GM12801 (cell line): ENCODE data around the gene RFX8.

Experiments
- TF ChIP-seq, protein P1 (sequence below): IDR thresholded peaks from one replicate; pipeline ENCODE4 v1.5.1; 2011; ENCODE audit warnings: control low read depth; ENCODE audit not compliant: insufficient read length; ENCODE audit errors: extremely low read depth

The RFX8 gene

DNA sequence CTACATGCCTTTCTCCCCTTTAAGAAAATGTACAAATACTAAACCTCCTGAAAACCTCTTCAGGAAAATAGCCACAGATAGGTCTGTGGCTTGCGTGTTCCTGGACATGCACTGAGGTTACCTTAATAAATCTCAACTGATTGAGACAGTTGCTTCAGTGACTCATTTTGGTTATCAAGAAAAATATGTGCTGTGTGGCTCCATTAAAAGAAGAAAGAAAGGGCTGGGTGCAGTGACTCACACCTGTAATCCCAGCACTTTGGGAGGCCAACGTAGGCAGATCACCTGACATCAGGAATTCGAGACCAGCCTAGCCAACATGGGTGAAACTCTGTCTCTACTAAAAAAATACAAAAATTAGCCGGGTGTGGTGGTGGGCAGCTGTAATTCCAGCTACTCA is 114.7 kb downstream of the RFX8 start:
- TF ChIP-seq, protein P1, sequence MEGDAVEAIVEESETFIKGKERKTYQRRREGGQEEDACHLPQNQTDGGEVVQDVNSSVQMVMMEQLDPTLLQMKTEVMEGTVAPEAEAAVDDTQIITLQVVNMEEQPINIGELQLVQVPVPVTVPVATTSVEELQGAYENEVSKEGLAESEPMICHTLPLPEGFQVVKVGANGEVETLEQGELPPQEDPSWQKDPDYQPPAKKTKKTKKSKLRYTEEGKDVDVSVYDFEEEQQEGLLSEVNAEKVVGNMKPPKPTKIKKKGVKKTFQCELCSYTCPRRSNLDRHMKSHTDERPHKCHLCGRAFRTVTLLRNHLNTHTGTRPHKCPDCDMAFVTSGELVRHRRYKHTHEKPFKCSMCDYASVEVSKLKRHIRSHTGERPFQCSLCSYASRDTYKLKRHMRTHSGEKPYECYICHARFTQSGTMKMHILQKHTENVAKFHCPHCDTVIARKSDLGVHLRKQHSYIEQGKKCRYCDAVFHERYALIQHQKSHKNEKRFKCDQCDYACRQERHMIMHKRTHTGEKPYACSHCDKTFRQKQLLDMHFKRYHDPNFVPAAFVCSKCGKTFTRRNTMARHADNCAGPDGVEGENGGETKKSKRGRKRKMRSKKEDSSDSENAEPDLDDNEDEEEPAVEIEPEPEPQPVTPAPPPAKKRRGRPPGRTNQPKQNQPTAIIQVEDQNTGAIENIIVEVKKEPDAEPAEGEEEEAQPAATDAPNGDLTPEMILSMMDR, result no peak

DNA sequence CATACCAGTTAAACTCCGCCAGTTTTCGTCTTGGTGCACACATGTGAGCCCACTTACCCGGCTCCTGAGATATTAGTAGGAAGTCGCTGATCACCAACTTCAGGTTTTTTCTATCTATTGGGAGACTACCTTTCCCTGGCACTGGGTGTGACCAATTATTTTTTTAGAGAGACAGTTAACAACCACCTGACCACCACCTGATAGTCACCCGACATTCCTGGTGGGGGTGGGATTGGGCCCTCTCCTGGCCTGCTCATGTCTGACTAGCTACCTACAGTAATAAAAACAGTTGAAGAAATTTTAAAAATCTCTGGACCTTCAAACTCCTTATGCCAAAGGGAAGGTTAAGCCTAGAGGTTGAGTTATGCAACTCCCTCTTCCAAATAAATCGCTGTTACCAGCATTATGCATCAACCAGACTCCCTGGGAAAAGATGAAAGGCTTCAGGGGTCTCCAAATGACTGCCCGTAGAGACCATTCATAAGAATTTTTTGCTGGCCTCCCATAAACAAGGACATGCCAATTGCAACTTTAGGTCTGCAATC is 115.4 kb downstream of the RFX8 start:
- TF ChIP-seq, protein P1, result no peak

DNA sequence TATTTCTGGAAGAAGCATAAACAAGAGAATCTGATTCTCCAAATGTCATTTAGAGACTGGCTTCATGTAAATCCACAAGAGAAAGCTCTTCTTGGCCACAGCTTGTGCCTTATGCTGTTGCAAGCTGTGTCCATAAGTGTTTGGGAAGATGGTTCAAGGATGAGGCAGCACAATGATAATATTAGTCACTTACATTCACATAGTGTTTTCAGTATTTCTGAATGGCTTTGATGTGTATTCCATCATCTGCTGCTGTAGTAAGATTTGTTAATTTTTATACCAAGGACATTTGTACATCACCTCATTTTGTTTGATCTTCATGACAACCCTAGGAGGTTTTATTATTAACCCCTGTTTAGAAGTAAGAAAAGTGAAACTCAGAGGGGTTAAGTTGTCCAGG is 117.5 kb downstream of the RFX8 start:
- TF ChIP-seq, protein P1, result no peak

DNA sequence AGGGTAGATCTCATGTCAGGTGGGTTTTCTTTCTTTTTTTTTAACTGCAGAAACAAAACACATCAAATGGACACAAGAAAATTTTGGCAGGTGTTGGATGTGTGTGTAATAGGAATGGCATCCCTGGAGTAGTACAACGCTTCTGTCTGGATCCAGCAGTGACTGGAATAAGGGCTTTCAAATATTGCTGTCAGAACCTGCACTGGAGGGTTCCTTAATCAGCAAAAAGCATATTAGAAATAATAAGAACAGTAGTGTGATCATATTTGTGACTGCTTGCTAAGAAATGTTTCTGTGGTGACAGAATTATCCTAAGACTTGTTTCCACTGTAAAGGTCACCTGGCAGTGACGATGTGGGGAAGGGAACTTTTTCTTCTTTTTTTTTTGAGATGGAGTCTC is 118.4 kb downstream of the RFX8 start:
- TF ChIP-seq, protein P1, result no peak

DNA sequence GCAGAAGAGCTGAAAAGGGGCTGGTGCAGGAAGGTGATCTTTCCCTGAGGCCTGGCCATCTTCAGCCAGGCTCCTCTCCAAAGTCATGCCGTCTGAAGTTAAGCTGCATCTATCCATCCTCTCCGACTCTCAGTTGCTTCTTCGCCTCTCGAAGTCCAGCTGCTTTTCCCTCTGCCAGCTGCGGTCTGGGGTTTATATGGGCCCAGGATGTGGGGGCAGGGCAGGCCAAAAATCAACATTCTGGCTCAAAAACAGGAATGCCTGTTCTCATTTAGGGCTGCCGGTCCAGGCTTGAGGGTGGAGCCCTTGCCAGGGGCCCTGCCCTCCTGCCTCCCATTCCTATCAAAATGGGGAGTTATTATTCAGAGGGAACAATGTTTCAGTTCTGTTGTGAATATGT is 118.9 kb downstream of the RFX8 start:
- TF ChIP-seq, protein P1, result no peak

DNA sequence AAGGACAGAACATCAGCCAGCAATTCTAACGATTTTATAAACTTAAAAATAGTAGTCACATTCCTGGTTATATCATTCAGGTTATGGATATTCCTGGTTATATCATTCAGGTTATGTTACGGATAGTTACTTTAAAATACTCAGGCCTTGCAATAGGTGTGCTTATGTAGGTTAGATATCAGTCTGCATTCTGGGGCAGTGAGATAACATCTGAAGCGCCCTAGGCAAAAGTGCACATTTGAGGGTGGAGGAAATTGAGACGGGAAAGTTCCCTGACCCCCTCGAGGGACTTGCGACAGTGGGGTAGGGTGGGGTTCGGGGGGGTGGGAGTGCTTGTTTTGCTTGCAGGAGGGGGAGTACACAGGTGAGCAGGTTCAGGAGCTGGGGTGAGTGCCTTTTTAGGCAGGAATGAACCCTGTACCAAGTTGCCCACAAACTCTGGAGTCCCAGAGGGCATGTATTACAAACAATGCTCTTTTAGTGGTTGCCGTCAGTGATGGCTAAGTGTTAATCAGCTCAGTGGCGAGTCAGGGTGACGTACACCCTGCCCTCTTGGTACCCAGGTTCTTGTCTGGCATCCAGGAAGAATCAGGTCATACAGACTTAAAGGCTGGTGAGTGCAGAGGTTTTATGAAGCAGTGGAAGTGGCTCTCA is 119.4 kb downstream of the RFX8 start:
- TF ChIP-seq, protein P1, result no peak

DNA sequence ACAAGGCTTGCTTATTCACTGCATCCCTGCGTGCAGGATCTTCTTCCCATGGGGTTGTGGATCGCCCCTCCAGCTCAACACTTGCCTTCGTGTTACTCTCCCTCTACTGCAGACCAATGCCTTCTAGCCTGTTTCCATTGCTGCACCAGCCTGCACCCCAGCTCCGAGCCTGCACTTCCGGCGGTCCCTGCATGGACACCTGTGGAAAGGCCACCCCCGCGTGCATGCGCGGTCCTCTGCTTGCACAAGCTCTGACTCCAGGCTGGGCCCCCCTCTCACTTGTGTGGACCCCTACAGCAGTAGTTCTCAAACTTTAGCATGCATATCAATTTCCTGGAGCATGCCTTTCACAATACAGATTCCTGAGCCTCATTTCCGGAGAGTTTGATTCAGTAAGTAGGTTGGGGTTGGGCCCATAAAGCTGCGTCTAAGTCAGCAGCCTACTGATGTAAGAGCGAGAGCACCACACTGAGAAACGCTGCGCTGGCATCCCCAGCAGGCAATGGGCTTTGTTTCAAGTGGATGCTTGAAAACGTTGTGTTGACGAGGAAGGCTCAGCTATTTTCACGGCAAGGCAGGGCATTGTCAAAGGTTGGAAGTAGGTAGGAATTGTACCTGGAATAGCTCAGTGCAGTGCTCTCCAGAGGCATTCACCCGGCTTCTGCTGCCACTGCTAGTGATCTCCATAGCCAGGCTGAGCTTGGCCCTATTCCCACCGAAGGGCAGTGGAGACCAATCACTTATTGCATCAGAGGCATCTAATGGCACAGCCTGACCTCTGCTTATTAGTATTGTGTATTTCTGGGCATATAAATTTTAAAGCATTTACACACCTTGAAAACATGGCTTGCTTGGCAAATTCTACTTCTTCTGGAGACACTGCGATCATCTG is 120.2 kb downstream of the RFX8 start:
- TF ChIP-seq, protein P1, result no peak
